Fibroblast of skin of left quadriceps (primary cell): ENCODE data around the gene MRGPRF.
"Not testable (repeated sequence)": the region's sequence is repeated elsewhere in the genome, so short reads cannot be mapped to it uniquely, and the experiment has no call there.

ENCODE experiments used
- DNase-seq, 2 experiments: peaks; one replicate each; pipeline ENCODE4 v3.0.0-alpha.2; 2013; ENCODE audit warnings: low read depth in 2 of 2

The MRGPRF gene

GRCh38 chr11:69002570-69003231, 10.3 kb downstream of the MRGPRF start:
- no peak for DNase-seq

DNA sequence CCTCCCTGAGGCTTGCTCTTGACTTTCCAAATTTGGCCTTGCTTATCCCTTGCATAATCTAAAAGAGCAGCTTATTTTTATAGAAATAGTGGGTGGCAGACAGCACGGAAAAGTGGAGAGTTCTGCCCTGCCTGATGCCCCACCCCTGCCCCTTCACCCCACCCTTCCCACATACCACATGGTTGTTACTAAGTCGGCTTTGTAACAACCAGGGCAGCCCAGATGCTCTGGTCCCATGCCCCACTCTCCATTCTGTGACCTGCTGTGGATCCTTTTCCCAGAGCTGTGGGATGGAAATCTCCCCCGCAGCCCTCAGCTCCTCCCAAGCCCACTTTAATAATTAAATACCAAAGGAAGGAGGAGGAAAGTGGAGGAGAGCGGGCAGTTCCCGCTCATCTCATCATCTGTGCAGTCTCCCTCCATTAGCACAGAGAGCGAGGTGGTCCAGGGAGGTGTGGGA, 10.9 kb downstream of the MRGPRF start:
- no peak for DNase-seq

DNA sequence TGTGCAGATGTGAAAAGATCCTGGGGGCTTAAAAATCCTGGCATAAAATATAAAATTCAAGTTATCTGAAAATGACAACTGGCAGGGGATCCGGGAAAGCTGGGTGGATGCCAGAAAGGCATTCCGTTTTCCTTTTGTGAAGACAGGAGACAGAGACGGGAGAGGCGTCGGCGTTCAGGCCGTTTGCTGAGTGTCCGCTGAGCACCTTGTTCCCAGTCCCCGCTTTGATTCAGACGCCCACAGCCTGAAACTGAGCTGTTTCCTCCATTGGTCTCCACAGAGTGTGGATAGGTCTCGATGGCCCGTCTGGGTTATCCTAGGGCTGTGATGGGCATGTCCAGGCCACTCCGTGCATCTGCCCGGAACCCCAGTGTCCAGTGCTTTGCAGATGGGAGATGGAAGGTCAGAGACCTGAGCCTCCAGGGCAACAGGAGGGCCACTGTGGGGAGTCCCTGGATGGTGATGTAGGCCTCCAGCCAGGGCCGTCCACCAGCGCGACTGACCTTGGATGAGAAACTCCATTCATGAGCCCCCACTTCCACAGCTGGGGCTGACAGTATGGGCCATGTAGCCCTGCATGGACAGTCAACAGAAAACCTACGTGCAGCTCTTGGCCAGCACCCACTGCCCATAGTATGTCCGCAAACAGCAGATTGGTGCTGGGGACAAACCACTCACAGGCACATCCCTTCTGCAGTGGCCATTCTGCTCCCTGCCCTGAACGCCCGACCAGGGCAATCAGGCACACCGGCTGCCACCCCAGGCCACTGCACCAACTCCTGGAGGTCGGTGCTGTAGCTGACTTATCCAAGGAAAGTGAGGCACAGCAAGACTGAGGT, 11.6 kb downstream of the MRGPRF start:
- no peak for DNase-seq

DNA sequence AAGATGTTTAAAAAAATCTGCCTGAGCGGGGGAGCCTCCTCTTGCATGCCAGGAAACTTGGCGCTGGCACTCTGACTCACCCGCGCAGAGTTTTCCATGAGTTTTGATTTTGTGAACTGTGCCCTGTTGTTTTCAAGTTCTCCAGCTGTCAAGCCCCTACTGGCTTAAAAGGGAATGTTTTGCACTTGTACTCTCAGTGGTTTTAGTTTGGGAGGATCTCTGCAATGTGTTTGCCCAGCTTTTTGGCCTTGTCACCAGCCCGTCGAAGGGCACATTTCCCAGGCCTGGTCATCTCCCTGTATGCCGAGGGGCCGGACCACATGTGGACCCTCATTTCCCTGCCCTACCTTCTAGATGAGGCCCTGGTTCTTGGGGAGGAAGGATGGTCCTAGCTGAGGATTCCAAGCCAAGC, 12.2 kb downstream of the MRGPRF start:
- DNase-seq: peak; percentile 41 to 54

DNA sequence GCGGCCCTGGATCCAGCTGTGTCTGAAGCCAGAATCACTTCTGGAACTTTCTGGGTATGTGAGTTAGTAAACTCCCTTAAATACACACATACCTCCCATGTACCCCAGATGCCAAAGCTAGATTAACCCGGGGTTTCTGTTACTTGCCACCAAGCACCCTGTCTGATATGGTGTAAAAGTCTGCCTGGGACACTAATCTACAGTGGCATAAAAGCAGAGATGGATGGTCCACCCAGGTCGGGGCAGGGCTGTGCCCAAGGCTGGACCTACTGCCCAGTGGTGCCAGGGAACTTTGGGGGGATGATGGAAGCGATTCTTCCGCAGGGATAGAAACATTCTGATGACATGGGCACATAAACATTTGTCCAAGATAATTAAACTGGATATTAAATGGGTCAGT, 12.7 kb downstream of the MRGPRF start:
- DNase-seq: no peak

DNA sequence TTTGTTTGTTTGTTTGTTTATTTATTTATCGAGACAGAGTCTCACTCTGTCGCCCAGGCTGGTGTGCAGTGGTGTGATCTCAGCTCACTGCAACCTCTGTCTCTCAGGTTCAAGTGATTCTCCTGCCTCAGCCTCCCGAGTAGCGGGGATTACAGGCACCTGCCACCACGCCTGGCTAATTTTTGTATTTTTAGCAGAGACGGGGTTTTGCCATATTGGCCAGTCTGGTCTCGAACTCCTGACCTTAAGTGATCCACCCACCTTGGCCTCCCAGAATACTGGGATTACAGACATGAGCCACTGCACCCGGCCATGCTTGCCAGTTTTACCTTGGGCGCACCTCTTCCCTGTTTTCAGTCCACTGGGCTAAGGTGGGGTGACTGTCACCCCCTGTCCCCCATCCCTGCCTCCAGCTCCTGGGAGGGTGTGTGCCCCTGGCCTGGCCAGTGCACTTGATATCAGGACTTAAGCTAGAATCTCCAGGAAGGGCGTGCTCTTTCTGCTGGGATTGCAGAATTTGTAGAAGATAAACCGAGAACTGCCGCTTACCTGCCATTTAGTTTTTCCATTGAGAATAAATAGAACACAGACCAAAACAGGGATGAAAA, 13.2 kb downstream of the MRGPRF start:
- not testable (repeated sequence) for DNase-seq

DNA sequence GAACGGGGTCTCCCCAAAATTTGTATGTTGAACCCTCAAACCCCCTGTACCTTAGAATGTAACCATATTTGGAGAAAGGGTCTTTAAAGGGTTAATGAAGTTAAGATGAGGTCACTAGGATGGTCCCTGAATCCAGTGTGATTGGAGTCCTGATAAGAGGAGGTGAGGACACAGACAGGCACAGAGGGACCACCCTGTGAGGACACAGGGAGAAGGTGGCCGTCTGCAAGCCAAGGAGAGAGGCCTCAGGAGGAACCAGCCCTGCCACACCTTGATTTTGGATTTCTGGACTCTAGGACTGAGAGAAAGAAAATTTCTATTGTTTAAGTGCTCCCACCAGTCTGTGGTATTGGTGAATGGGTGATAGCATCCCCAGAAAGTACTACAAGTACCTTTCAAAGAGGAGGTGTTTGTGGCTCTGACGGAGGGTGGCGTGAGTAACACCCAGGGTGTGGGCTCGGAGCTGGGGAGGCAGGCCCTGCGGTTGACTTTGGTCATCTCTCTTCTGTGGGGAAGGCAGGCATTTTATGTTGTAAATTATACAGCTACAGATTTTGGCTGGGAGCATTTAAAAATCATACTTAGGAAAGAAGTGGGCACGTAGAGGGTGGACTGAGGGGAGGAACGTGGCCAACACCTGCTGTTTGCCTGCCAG, 13.8 kb downstream of the MRGPRF start:
- DNase-seq: no peak

DNA sequence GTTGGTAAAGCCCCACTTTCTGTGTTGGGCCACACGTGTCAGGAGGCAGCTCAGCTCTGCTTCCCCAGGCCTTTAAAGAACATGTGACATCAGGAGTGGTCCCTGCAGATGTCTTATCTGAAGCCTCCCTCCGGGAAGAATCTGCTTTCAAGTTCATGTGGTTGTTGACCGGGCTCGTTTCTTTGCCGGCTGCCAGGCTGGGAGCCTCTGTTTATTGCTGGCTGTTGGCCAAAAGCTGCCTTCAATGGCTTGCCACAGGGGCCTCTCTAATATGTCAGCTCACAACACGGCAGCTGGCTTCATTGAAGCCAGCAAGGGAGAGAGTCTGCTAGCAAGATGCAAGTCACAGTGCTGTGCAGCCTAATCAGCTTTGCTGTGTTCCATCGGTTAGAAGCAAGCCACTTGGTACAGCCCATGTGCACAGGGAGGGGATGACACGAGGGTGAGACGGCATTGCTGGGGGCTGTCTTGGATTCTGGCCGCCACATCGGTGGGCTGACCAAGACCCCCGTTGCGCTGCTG, 14.6 kb downstream of the MRGPRF start:
- DNase-seq: no peak

DNA sequence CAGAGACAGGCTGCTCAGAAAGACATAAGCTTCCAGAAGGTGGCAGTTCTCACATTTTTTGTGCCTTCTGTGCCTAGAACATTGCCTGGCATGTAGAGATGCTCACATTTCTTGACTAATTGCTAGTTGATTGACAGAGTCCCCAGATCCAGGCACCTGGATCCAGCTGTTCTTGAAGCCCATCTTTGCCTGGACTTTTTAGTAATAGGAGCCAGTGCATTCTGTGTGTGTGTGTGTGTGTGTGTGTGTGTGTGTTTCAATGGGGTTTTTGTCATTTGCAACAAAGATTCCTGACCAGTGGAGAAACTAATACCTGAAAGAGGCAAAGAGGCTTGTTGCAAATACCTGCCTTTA, 15.1 kb downstream of the MRGPRF start:
- DNase-seq: no peak

- no peak for DNase-seq
Observed at GRCh38 chr11:68997124-68997994, 15.7 kb downstream of the MRGPRF start.

DNA sequence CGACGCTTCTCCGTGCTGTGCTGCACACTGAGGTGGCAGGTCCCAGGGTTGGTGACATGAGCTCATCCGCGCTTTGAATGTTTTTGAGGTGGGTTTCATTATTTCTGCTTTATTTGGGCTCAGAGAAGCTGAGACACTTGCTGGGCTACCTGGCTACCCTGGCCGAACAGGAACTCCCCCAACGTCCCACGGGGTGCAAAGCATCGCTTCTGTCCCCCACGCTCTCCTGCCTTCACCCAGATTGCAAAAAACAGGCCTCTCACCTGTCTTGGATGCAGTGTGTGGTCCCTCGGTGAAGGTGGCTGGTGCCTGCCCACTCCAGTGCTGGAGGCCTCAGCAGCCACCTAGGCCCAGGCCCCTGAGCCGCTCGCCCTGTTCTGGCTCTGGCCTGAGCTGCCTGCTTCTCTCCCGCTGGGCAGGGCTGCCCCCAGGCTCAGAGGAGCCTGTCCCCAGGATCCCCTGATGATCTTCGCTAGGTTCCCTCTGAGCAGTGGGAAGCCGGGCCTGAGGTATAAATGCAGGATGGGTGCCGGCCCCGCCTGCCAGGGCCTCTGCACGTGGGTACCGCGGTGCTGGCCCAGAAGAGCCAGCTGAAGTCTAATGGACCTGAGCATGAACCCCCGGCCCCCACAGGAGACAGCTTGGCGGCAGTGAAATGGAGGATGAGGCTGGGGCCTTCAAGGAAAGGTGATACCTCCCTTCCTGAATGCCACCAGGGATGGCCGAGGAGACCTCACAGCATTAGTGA, 16.5 kb downstream of the MRGPRF start:
- no peak for DNase-seq

DNA sequence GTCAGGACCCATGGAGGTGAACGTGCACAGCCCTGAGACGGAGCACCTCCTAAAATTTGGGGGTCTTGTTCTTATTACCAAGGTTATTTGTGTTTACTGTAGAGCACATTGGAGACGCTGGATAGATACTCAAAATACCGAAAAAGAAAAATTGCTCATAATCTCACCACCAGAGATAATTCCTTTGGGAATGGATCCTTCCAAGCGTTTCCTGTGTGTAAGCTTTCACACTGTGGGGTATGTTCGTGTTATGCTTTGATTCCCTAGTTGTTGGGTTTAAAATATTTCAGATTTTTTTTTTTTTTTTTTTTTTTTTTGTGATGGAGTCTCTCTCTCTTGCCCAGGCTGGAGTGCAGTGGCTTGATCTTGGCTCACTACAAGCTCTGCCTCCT, 18.2 kb downstream of the MRGPRF start:
- no peak for DNase-seq

GRCh38 chr11:68994161-68994893, 18.7 kb downstream of the MRGPRF start:
- no peak for DNase-seq

- DNase-seq: no peak
Observed at GRCh38 chr11:68993546-68993945, 19.5 kb downstream of the MRGPRF start.

DNA sequence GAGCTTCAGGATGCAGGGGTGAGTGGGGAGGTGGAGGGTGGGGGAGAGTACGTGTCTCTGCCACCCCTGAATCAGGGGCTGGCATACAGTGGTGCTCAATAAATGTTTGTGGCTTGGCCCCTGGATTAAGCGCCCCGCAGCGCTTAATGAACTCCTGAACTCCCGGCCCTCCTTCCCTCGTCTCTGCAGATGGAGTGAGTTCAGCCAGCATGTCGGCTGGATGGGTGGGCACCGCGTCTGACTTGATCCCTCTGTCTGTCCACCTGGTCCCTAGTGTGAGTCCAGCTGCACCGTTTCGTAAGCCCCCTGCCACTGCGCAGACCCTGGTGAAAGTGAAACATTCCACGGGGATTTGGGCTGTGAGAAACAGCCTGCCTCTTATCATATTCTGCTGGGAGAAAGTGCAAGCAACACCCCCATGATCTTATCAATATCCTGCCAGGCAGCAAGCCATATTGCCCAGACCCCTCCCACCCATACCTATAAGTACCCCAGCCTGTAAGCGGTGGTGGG, 20.2 kb downstream of the MRGPRF start:
- no peak for DNase-seq

DNA sequence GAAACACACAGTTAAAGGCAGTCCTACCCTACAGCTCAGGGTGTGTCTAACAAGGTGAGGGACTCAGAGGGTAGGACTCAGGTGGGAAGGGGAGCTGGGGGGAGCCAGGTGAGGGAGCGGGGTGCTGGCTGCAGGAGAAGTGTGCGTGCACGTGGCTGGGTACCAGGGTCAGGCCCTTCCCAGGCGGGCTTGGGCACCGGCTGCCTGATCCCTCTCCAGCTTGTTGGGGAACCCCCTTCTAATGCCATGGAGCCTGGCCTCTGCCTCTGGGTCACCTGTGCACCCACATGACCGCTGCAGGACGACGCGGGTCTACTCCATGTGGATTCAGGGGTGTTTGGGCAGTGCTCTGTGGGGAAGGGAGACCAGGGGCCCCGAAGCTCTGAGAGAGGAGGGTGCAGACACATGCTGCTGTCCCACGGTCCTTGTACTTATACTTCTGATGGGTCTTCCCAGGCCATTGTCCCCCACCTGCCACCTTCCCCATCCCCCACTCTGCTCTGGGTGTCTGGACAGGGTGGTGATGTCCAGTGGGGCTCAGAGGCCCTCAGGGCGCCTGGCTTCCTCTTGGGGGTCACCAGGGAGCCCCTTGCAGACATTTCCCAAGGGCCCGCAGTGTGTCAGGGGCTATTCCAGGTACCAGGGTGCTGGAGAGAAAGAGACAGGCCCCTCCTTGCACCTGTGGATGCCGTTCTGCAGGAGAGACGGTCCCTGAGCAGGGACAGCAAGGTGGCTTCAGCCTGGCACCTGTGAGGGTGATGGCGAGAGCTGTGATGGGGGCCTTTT, 21.9 kb downstream of the MRGPRF start:
- no peak for DNase-seq

DNA sequence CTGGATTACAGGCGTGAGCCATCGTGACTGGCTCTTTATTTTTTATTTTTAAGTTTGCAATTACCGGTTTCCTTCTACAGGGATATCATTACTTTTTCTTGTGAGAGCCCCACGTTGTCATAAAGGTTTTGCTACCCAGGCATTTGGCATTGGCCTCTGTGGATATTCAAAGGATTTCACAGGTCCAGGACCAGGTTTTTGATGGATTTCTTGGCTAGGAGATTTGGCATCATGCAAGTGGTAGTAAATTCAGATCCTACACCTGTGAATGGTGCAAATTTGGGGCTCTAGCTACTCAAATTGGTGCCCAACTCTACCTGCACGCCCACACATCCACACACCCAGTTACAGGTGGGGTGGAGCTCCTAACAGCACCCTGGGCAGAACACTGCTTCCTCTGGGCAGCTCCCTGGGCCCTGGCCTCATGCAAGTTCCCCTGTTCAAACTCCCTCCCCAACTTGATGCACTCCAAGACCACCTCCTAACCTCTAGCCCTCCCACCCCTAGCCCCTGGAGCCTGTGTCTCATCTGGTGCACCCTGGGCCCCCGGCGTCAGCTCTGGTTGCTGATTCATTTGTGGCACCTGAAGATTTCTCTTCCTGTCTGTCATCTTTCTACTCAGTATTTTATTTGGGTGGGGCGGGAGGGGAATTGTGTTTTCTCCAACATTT, 23.0 kb downstream of the MRGPRF start:
- no peak for DNase-seq

GRCh38 chr11:68988491-68988890, 24.6 kb downstream of the MRGPRF start:
- no peak for DNase-seq
